GM12874 (cell line): ENCODE results near the gene DYRK1A.

Experiments
- TF ChIP-seq, protein P1 (sequence below): IDR thresholded peaks from 2 replicates; pipeline ENCODE4 v1.5.1; 2011; ENCODE audit warnings: low read depth, mild to moderate bottlenecking, control low read depth, low read length, moderate library complexity; ENCODE audit not compliant: insufficient read depth

The DYRK1A gene

GRCh38 chr21:37431243-37431642, 64.7 kb downstream of the DYRK1A start:
- TF ChIP-seq, protein P1, sequence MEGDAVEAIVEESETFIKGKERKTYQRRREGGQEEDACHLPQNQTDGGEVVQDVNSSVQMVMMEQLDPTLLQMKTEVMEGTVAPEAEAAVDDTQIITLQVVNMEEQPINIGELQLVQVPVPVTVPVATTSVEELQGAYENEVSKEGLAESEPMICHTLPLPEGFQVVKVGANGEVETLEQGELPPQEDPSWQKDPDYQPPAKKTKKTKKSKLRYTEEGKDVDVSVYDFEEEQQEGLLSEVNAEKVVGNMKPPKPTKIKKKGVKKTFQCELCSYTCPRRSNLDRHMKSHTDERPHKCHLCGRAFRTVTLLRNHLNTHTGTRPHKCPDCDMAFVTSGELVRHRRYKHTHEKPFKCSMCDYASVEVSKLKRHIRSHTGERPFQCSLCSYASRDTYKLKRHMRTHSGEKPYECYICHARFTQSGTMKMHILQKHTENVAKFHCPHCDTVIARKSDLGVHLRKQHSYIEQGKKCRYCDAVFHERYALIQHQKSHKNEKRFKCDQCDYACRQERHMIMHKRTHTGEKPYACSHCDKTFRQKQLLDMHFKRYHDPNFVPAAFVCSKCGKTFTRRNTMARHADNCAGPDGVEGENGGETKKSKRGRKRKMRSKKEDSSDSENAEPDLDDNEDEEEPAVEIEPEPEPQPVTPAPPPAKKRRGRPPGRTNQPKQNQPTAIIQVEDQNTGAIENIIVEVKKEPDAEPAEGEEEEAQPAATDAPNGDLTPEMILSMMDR = no peak

- TF ChIP-seq, protein P1 = no peak
Measured at GRCh38 chr21:37432710-37433455, 66.3 kb downstream of the DYRK1A start.

- TF ChIP-seq, protein P1 = no peak
Measured at GRCh38 chr21:37433456-37433840, 66.9 kb downstream of the DYRK1A start.

GRCh38 chr21:37435120-37435519, 68.5 kb downstream of the DYRK1A start:
- TF ChIP-seq, protein P1 = no peak

DNA sequence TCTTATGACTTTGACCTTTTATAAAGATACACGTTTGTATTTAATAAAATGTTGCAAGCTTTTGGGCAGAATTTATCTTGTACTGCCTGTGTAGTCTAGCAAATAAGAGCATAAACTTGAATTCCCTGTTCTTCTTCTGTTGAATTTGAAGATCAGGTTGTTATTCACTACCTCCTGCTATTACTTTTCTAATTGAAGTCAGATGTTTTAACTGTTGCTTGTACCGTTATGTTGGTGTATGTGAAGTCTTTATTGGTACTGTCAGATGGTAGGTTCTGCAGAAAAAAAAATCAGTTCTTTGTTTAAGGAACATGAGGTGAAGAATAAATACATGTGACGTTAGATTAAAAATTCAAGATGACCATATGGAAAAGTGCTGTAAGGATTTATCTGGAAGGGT, 69.1 kb downstream of the DYRK1A start:
- TF ChIP-seq, protein P1 = no peak

DNA sequence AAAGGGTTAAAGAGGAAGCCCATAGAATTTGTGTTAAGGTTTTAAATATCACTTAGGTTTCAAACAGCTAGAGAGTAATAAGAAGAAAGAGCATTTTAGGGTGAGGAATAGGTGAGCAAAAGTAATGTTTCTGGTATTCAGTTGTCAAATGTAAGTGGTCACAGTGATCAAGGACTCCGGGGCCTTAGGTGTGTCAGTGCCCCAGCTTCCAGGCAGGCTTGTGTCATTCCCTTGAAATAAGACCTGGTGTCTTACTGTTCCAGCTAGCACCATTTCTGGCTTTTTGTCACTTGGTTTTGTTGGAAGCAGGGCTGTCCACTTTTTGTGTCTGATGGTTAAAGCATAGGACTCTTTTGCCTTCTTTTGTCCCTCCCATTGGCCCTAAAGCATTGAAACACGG, 69.6 kb downstream of the DYRK1A start:
- TF ChIP-seq, protein P1 = no peak

DNA sequence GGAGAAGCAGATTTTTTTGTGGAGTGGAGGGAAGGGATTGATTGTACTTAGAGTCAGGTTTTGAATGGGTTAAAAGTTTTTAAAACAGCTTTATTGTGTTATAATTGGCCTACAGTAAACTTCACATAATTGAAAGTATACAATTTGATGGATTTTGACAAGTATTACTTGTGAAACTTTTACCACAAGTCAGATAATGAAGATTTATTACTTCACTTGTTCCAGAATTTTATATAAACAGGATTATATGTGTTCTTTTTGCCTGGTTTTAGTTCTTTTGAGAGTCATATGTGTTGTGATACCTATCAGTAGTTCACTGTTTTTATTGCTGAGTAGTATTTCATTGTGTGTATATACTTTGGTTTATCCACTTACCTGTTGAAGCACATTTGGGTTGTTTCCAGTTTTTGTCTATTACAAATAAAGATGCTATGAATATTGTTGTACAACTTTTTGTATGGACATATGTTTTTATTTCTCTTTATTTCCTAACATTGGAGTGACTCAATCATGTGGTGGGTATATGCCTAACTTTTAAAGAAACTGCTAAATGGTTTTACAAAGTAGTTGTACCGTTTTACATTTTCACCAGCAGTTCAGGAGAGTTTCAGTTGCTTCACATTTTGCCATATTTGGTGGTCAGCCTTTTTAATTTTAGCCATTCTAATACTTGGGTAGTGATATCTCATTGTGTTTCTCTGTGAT, 71.0 kb downstream of the DYRK1A start:
- TF ChIP-seq, protein P1 = no peak
